ENCODE measurements around the gene HAUS7.

- TF ChIP-seq CTCF (IDR thresholded peaks at IDR 0.05) (no peak), POLR2A (IDR thresholded peaks at IDR 0.05) (no peak)
These were observed 28.1 kb upstream of the HAUS7 start for GRCh38 chrX:153498453-153498852.

All from uterus (tissue), 2 donors.